Activated CD8-positive, alpha-beta memory T cell treated with anti-CD3 and anti-CD28 coated beads for 4 hours (primary cell): Measurements from ENCODE around the gene FGD3.
"Not testable (repeated sequence)": the region's sequence is repeated elsewhere in the genome, so short reads cannot be mapped to it uniquely, and the experiment has no call there.

Source experiments
- DNase-seq, 2 donors: peaks; one replicate each; pipeline ENCODE4 v3.0.0-alpha.2; 2020; ENCODE audit warnings: low read depth in 2 of 2

FGD3 gene

DNA sequence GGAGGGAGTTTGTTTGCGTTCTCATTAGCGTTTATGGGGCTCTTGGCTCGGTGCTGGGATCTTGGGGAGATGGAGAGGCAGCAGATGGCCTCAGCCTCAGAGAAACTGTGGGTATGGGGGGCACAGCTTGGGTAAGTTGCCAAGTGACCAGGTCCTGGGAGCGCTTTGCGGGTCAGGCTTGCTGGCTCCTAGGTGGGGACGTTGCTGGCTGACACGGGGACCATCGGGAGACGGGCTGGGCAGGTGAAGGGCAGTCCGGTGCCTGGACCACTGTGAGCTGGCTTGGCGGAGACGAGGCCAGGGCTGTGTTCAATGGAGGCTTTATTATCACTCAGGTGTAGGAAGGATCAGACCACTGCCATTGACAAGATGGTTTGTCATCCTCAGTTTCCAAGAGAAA is 30.0 kb downstream of the FGD3 start:
- no peak for DNase-seq

GRCh38 chr9:92978345-92978875 is 31.1 kb downstream of the FGD3 start:
- no peak for DNase-seq

DNA sequence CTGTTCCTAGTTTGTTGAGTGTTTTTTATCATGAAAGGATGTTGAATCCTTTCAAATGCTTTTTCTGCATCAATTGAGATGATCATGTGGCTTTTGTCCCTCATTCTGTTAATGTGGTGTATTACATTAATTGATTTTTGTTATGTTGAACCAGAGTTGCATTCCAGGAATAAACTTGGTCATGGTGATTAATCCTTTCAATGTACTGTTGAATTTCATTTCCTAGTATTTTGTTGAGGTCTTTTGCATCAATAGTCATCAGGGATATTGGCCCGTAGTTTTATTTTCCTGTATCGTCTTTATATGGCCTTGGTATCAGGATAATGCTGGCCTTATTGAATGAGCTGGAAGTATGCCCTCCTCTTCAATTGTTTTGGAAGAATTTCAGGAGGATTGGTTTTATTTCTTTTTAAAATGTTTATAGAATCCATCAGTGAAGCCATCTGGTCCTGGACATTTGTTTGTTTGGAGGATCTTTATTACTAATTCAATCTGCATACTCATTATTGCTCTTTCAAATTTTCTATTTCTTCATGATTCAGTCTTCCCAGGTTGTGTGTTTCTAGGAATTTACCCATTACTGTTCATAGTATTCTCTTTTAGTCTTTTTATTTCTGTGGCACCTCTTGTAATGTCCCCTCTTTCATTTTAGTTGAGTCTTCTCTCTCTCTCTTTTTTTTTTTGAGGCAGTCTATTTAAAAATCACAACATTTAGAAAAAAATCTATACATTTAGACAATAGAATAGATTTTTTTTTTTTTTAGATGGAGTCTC is 32.1 kb downstream of the FGD3 start:
- DNase-seq = no peak

DNA sequence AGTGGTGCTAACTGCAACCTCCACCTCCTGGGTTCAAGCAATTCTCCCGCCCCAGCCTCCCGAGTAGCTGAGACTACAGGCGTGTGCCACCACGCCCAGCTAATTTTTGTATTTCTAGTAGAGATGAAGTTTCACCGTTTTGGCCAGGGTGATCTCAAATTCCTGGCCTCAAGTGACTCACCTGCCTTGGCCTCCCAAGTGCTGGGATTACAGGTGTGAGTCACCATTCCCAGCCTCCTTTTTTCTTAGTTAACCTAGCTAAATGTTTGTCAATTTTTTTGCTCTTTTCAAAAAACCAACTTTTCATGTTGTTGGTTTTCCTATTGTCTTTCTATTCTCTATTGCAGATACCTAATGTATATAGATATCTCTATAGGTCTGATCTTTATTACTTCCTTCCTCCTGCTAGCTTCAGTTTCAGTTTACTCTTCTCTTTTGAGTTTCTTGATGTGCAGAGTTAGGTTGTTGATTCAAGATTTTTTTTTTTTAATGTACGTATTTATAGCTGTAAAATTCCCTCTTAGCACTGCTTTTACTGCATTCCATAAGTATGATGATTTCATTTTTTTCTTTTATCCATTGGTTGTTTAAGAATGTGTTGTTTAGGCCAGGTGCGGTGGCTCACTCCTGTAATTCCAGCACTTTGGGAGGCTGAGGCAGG is 32.9 kb downstream of the FGD3 start:
- DNase-seq = no peak

DNA sequence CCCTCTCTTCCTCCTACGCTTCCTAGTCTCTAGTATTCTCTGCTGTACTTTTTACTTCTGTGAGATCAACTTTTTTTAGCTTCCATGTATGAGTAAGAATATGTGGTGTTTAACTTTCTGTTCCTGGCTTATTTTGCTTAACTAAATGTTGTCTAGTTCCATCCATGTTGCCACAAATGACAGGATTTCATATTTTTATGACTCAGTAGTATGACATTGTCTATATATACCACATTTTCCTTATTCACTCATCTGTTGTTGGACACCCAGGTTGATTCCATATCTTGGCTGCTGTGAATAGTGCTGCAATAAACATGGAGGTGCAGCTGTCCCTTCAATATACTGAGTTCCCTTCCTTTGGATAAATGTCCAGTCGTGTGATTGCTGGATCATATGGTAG is 34.8 kb downstream of the FGD3 start:
- no peak for DNase-seq

DNA sequence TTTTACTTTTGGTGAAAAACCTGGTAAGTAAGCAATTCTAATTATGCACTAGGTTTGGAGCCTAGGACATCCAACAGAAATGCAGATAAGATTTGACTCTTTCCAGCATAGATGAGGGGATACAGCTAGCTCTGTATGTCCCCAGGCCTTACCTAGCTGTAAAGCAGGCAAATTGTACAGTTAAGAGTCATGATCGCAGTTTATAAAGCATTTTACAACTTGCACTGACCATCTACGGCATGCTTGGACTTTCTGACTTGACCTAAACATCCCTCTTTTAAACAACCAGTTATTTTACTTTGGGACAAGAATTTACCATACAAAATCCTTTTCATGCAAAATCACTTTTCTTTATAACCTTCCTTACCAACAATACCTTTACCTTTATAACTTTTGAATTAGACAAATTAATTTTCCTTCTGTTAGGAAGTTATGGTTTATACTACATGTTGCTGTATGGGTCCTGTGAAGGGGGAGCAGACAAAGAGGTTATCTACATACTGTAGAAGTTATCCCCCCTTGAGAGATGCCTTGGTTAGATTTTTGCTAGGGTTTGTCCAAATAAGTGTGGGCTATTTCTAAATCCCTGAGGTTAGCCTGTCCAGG is 36.8 kb downstream of the FGD3 start:
- DNase-seq = no peak

DNA sequence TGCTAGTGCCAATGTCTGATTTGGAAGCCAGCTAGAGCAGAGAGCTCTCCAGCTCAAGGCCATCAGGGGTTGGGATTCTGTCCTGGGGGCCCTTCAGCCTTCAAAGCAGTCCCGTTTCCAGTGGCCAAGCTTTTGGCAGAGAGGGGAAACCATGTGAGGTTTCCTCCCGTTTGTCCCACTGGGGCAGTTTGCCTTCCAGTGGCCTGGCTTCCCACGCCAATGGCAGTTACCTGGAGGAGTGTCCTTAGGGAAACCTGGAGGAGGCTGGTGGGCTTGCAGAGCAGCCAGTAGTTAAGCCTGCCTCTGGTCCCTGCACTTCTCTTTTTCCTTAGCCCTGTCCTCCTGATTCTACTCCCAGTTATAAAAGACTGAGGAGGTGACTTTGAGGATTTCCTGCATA is 37.7 kb downstream of the FGD3 start:
- no peak for DNase-seq

DNA sequence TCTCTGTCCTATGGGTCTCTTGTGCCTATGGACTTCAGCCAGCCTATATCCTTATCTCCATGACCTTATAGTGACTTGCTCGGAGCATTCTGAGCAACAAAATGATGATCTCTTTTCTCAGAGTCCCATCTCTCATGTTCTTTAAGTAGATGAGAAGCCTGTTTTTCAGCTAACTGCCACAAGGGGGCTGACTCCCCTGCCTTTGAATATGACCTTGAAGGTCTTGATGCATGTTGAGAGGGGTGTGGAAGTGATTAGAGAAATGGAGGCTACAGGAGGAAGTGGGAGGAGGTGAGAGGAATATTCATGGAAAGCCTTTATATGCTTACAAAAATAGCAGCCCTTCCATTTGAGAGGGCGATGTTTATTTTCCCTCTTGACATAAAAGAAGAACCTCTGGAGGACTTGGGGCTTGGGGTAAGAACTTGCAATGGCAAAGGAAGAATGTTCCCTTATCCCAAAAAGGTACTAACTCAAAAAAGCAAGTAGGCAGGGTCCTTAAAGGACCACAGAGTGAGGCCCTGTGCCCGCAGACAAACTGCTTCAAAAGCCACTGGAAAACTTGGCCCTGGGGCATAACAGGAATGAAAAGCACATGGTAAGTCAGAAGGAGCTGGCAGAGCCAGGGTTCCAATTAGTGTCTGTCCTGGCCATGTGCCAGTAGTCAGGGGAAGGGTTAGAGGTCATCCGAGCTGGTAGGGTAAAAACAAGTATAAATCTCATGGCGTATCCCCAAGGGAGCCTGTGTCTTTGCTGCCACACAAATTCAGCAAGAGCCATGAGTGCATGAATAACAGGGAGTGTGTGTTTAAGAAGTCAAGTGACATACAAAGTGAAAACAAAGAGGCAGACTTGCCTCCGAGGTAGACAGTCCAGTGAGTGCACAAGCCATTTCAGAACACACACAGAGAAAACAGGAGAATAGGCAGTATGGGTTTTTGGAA is 39.1 kb downstream of the FGD3 start:
- DNase-seq = no peak

GRCh38 chr9:92988215-92988768 is 41.0 kb downstream of the FGD3 start:
- no peak for DNase-seq

DNA sequence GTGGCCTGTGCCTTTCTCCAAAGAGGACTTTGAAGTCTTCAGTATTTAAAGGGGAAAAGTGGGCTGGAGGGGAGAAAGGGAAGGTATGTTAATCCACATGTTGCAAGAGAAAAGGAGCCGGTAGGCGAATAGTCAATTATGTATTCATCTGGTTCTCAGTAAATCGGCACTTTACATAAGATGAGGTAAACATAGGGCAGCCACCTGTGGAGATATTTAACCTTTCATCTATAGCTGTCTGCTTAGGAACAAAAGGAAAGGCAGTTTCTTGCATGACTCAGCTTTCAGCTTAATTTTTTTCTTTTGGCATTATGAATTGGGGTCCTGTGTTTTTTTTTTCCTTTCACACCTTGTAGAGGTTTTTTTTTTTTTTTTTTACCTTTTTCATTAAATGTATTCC is 42.2 kb downstream of the FGD3 start:
- no peak for DNase-seq

DNA sequence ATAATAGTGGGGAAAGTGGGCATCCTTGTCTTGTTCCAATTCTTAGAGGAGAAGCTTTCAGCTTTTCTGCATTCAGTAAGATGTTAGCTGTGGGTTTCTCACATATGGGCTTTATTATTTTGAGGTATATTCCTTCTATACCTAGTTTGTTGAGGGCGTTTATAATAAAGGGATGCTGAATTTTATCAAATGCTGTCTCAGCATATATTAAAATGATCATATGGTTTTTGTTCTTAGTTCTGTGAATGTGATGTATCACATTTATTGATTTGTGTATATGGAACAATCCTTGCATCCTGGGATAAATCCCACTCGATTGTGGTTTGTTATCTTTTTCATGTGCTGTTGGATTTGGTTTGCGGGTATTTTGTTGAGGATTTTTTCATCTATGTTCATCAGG is 43.1 kb downstream of the FGD3 start:
- no peak for DNase-seq

DNA sequence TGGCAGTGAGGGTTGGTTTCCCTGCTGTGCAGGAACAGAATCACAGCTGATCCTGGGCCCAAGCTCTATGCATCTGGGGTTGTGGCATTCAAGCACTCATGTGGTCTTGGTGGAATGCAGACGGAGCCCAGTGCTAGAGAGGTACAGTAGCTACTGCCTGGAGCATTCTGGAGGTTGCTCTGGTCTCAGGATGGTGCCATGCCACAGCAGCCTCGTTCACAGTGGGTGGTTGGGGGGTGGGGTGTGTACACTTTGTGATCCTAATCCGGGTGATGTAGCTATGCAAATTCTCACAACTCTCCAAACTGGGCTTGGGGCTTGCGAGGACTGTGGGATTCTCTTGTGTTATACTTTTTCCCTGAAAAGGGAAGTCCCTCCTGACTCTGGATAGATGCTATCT is 45.2 kb downstream of the FGD3 start:
- no peak for DNase-seq

DNA sequence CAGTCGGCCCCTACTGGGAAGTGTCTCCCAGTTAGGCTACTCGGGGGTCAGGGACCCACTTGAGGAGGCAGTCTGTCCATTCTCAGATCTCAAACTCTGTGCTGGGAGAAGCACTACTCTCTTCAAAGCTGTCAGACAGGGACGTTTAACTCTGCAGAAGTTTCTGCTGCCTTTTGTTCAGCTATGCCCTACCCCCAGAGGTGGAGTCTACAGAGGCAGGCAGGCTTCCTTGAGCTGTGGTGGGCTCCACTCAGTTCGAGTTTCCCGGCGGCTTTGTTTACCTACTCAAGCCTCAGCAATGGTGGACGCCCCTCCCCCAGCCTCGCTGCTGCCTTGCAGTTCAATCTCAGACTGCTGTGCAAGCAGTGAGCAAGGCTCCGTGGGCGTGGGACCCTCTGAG is 51.5 kb downstream of the FGD3 start:
- not testable (repeated sequence) for DNase-seq

DNA sequence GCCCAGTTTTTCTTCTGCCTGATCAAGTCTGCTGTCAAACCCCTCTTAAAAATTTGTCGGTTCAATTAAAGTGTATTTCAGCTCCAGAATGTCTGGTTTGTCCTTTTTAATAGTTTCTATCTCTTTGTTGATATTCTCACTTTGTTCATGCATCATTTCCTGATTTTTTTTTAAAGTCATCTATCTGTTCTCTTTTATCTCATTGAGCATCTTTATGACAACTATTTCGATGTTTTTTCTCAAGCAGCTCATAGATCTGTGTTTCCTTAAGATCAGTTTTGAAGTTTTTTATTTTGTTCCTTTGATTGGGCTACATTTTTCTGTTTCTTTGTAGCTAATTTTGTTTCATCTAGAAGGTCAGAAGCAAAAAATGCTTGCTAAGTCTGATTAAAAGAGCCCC is 53.7 kb downstream of the FGD3 start:
- DNase-seq = no peak

DNA sequence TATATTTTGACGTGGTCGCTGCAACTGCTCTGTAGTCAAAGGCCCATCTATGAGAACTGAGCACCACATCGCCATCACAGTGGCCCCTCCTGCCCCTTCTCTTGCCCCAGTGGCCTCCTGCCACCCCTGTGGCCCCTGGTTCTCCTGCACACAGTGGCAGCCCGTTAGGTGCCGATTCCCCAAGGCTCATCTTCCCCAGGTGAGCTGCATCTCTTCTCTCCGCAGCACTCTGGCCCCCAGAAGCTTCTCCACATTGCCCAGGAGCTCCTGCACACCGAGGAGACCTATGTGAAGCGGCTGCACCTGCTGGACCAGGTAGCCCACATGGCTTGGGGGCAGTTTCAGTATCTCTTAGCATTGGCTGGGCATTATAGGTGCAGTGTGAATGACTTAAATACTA is 55.4 kb downstream of the FGD3 start:
- no peak for DNase-seq

DNA sequence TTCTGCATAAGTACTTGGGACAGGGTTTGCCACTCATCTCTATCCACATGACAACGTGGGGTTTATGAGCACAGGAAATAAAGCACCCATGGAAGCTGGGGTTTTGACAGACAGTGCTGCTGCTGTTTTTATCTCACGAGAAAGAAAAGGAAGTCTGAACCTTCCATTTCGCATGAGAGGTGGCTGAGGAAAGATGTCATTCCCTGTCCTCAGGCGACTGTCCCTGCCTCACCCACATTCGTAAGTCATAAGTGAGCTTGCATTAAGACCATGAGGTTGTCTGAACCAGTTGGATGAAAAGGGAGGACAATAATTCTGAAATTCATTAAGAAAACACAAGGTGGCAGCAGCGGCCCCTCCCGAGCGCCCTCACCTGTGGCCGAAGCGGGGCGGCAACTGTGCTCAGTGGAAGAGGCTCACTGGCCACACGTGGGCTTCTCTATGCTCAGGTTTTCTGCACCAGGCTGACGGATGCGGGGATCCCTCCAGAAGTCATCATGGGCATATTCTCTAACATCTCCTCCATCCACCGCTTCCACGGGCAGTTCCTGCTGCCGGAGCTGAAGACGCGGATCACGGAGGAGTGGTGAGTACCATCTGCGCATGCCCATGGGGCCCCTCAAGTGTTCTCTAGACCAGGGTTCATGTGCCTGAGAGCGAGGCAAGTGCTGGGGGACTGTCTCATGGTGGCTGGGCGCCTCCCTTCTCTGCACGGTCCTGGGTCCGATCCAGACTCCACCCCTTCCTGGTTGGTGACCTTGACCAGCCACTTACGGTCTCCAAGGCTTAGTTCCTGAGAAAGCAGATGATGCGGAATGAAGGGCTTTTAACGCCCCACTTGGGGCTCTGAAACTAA is 56.5 kb downstream of the FGD3 start:
- DNase-seq = peak; percentile 18 to 37

DNA sequence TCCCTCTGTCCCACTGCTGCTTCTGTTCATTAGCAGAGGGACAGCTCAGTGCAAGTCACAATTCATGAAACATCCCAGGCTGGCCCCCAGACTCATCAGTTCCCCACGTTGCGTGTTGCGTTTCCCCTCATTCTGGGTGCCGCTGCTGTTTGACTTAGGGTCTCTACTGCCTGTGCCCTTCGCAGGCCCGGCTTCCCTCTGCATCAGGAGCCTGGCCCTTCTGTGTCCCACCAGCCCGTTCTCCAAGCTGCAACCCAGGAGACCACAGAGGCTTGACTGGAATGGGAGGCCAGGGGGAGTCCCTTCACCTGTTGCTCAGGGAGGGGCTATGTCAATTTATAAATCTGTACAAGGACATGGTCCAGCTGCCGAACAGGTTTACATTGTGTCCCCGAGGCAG is 57.2 kb downstream of the FGD3 start:
- DNase-seq = no peak

DNA sequence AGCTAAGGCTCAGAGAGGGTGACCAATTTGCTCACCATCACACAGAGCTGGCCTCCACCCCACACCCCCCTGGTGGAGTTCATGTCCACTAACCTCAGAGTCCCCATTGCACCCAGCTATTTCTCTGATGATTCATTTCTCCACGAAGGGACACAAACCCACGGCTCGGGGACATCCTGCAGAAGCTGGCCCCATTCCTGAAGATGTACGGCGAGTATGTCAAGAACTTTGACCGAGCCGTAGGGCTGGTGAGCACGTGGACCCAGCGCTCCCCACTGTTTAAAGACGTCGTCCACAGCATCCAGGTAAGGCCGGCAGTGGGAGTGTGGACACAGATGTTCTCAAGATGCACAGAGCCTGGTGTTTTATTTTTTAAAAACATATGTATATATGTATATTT is 58.6 kb downstream of the FGD3 start:
- no peak for DNase-seq

- no peak for DNase-seq
These were observed 60.3 kb downstream of the FGD3 start for GRCh38 chr9:93007529-93008058.

DNA sequence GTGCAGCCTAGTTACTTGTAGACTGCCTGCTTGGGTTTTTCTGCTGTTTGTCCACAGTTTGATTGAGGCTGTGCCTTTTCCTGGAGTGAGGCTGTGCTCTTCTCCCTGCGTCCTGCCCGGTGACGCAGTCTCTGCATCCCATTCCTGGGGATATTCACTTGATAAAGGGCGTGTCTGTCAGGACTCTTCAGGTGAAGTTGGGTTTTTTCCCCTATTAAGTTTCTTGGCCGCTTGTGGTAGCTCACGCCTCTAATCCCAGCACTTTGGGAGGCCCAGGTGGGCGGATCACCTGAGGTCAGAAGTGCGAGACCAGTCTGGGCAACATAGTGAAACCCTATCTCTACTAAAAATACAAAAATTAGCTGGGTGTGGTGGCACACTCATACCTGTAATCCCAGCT is 61.1 kb downstream of the FGD3 start:
- no peak for DNase-seq
